ENCODE measurements around the gene TFB1M.
"Not testable (repeated sequence)": the region's sequence is repeated elsewhere in the genome, so short reads cannot be mapped to it uniquely, and the experiment has no call there.

The TFB1M gene

GRCh38 chr6:155314092-155314772, at the start of gene TFB1M:
TFB1M (minus strand) TSS chr6:155314484; CDS start chr6:155314428, 56 bp downstream.
- peak; percentile 99 for DNase-seq (ENCODE audit: low read depth)

DNA sequence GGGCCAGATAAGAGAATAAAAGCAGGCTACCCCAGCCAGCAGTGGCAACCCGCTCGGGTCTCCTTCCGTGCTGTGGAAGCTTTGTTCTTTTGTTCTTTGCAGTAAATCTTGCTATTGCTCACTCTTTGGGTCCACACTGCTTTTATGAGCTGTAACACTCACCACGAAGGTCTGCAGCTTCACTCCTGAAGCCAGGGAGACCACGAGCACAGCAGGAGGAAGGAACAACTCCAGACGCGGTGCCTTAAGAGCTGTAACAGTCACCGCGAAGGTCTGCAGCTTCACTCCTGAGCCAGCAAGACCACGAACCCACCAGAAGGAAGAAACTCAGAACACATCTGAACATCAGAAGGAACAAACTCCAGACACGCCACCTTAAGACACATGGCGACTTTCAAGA, 49.7 kb upstream of the TFB1M start:
- DNase-seq (ENCODE audit: low read depth), result not testable (repeated sequence)

DNA sequence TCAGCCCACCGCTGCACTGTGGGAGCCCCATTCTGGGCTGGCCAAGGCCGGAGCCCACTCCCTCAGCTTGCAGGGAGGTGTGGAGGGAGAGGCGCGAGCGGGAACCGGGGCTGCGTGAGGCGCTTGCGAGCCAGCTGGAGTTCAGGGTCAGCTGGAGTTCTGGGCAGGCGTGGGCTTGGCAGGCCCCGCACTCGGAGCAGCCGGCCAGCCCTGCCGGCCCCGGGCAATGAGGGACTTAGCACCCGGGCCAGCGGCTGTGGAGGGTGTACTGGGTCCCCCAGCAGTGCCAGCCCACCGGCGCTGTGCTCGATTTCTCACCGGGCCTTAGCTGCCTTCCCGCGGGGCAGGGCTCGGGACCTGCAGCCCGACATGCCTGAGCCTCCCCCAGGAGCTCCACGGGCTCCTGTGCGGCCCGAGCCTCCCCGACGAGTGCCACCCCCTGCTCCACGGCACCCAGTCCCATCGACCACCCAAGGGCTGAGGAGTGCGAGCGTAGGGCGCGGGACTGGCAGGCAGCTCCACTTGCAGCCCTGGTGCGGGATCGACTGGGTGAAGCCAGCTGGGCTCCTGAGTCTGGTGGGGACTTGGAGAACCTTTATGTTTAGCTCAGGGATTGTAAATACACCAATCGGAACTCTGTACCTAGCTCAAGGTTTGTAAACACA, 48.8 kb upstream of the TFB1M start:
- not testable (repeated sequence) for DNase-seq (ENCODE audit: low read depth)

DNA sequence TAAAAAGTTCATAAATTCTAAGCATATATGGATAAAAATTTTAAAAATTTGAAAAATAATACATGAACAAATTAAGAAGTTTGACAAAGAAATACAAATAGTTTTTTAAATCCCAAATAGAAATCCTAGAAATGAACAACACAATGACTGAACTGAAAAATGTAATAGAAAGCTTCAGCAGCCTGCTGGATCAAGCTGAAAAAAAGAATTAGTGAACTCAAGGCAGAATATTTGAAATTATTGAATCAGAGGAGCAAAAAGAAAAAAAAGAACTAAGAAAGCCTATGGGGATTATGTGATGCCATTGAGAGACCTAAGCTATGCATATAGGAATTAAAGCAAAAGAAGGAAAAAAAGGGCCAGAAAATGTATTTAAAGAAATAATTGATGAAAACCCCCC, 39.9 kb upstream of the TFB1M start:
- no peak for DNase-seq (ENCODE audit: low read depth)

DNA sequence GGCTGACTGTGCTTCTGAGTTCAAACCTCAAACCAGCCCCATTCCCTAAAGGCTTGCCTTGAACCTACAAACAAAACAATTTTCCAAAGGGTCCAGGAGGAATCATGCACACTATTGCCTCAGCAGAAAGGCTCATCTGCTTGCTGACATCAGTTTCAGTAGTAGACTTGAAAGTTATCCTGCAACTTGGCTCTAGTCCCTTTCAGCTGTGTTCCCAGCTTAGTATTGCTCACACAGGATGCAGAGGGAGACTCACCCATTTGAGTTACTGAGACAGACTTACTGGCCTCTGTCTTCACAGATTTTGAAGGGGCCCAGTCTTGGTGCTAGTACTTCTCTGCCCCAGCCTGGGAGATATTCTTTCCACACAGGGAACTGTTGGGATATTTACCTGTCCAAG, 38.5 kb upstream of the TFB1M start:
- peak; percentile 42 for DNase-seq (ENCODE audit: low read depth)

GRCh38 chr6:155352130-155352420, 37.8 kb upstream of the TFB1M start:
- no peak for DNase-seq (ENCODE audit: low read depth)

DNA sequence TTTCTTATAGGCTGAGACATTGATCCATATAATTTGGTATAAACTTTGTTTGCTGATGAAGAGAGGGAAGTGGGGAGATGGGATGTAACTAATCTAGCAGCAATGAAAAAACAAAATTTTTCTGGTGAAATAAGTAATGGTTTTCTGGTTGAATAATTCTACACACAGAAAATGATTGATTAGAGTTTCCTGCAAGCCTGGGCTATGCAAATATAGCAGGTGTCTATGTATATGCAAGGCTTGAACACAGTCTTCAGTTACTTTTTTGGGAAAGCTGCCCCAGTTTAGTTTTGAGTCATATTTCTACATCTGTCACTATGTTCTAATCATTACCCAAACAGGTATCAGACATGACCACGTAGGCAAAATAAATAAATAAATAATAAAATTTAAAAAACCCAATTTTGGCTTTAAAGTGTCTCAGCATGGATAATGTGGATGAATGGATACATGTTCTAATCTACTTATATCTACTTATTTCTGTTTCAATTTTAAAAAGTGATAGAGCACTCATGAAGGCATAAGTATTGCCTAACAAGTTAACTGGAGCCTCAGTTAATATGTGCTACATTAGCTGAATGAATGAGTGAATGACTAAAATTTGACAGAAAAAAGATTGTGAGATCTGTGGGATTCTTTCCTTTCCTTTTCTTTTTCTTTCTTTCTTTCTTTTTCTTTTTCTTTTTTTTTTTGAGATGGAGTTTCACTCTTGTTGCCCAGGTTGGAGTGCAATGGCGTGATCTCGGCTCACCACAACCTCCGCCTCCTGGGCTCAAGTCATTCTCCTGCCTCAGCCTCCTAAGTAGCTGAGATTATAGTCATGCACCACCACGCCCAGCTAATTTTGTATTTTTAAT, 37.2 kb upstream of the TFB1M start:
- no peak for DNase-seq (ENCODE audit: low read depth)

- DNase-seq (ENCODE audit: low read depth), result no peak
Measured at GRCh38 chr6:155349956-155350355, 35.7 kb upstream of the TFB1M start.

DNA sequence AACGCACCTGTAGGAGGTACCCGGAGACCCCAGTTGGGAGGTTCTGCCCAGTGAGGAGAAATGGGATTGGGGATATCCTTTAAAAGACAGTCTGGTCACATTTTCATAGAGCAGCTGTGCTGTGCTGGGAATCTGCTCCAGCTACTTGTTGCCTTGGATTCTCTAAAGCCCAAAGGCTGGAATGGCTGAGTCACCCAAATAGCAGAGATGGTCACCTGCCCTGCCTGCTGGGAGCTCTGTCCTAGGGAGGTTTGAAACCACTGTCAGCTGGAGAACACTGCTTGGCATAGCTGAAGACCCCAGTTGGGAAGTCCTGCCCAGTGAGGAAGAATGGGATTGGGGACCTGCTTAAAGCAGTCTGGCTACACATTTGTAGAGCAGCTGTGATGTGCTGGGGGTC, 34.8 kb upstream of the TFB1M start:
- no peak for DNase-seq (ENCODE audit: low read depth)

- no peak for DNase-seq (ENCODE audit: low read depth)
Measured at GRCh38 chr6:155347800-155348199, 33.5 kb upstream of the TFB1M start.

DNA sequence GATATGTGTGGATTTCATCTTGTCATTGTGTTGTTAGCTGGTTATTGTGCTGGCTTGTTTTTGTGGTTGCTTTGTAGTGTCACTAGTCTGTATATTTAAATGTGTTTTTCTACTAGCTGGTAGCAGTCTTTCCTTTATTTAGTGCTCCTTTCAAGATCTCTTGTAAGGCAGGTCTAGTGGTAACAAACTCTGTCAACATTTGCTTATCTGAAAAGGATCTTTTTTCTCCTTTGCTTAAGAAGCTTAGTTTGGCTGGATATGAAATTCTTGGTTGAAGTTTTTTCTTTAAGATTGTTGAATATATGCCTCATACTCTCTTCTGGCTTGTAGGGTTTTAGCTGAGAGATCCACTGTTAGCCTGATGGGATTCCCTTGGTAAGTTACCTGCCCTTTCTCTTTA, 32.7 kb upstream of the TFB1M start:
- DNase-seq (ENCODE audit: low read depth), result no peak

DNA sequence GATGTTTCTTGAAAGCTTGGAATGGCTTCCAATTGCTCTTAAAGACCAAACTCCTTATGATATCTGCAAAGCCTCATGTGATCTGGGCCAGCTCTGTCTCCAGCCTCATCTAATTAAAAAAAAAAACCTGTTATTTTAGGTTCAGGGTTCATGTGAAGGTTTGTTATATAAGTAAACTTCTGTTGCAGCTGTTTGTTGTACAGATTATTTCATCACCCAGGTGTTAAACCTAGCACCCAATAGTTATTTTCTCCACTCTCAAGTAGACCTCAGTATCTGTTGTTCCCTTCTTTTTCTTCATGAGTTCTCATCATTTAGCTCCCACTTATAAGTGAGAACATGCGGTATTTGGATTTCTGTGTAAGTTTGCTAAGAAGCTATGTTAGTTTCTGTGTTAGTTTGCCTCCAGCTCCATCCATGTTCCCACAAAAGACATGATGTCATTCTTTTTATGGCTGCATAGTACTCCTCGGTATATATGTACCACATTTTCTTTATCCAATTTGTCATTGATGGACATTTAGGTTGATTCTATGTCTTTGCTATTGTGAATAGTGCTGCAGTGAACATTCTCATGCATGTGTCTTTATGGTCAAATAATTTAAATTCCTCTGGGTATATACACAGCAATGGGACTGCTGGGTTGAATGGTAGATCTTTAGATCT, 30.2 kb upstream of the TFB1M start:
- DNase-seq (ENCODE audit: low read depth), result no peak

DNA sequence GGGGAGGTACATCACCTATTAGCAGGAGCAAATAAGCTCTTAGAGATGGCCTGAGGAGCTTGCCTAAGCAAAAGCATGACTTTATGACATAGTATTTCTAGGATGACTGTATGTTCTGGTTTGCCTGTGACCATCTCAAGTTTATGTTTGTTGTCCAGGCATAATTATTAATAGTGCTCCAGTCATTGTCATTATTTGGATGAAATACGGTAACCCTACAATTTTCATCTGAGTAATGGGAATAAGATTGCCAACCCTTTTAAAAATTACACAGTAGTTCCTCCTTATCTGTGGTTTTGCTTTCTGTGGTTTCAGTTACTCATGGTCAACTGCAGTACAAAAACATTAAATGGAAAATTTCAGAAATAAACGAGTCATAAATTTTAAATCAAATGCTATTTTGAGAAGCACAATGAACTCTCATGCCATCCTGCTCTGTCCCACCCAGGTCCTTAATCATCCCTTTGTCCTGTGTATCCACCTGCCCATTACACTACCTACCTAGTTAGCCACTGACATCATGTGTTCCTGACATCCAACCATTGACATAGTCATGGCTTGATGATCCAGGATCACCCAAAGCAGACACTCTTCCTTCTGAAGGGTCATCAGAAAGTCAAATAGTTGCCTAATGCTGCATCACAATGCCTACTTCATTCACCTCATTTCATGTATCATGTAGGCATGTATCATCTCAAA, 27.0 kb upstream of the TFB1M start:
- DNase-seq (ENCODE audit: low read depth), result no peak

- peak; percentile 6 for DNase-seq (ENCODE audit: low read depth)
Measured at GRCh38 chr6:155340464-155341129, 26.3 kb upstream of the TFB1M start.

GRCh38 chr6:155339929-155340328, 25.6 kb upstream of the TFB1M start:
- DNase-seq (ENCODE audit: low read depth), result not testable (repeated sequence)

GRCh38 chr6:155338237-155338636, 24.0 kb upstream of the TFB1M start:
- not testable (repeated sequence) for DNase-seq (ENCODE audit: low read depth)

DNA sequence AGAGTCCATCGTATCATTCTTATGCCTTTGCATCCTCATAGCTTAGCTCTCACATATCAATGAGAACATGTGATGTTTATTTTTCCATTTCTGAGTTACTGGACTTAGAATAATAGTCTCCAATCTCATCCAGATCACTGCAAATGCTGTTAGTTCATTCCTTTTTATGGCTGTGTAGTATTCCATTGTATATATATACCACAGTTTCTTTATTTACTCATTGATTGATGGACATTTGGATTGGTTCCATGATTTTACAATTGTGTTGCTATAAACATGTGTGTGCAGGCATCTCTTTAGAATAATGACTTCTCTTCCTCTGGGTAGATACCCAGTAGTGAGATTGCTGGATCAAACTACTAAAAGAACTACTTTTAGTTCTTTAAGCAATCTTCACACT, 21.0 kb upstream of the TFB1M start:
- no peak for DNase-seq (ENCODE audit: low read depth)

DNA sequence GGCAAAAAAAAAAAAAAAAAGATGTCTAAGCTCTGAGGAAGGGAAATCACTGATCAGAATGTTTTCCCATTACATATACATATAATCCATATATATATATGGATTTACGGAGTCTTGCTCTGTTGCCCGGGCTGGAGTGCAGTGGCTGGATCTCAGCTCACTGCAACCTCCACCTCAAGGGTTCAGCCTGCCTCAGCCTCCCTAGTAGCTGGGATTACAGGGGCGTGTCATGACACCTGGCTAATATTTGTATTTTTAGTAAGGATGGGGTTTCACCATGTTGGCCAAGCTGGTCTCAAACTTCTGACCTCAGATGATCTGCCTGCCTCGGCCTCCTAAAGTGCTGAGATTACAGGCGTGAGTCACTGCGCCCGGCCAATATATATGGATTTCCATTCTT, 19.8 kb upstream of the TFB1M start:
- not testable (repeated sequence) for DNase-seq (ENCODE audit: low read depth)

DNA sequence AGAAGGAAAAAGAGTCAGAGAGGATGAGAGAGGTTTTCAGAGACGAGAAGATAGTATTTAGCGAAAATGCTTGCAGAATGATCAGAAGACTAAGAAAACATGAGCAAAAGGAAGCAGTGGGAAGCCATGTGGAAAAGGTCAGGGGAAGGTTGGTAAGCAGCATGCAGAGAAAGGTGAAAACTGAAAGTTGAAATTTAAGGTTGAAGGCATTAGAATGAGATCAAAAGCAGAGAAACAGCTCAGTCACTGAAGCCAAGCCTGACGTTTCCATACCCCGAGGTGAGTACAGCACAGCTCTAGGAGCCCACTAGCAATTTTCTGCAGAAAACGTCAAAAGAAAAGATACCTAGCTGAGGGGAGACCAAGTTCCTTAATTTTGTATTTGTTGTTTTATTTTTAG, 19.1 kb upstream of the TFB1M start:
- DNase-seq (ENCODE audit: low read depth), result no peak

GRCh38 chr6:155330922-155331321, 16.6 kb upstream of the TFB1M start:
- no peak for DNase-seq (ENCODE audit: low read depth)

GRCh38 chr6:155330133-155330734, 15.9 kb upstream of the TFB1M start:
- no peak for DNase-seq (ENCODE audit: low read depth)

All from fibroblast of the conjunctiva (primary cell).